Astrocyte of the spinal cord (primary cell): ENCODE measurements around the gene PVR.

Source experiments
- DNase-seq: peaks from one replicate; pipeline ENCODE4 v3.0.0; 2011; ENCODE audit warnings: low read depth, low spot score
- H3K4me3 ChIP-seq: 2 replicates; pipeline ENCODE4 v1.5.1; 2011; ENCODE audit warnings: low read depth, mild to moderate bottlenecking, low read length, moderate library complexity
- in situ Hi-C: cut with HindIII; loops from 2 replicates; pipeline ENCODE4 v1.10.0; 2017; ENCODE audit warnings: low sequenced_read_pairs
- TF ChIP-seq, protein P1 (sequence below): IDR thresholded peaks from 2 replicates; pipeline ENCODE4 v1.5.1; 2012; ENCODE audit warnings: low read depth, mild to moderate bottlenecking, low read length, inconsistent platforms

Gene PVR

DNA sequence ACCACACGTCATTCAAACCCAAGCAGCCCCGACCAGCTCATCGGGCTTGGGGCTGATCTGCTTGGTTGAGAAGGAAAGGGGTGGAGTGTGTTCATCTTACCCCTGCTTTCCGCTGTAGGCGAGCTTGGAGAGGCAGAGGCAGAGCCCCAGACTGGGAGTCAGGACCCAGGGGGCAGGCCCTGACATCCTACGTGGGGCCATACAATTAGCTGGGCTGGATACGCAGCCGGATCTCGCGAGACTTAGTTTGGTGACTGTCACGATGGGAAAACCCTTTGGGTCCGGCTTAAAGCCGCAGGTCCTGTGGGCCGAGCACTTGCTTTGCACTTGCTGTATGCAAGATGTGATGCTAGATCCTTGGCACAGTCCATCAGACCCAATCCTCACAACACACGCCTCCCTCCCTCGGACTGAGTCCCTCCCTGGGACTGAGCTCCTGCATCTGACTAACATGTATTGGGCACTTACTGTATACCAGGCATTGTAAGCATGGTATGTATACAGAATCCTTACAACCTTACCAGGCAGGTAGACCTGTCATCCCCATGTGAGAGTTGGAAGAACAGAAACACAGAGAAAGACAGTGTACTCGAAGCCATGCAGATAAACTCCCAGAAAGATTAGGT lies 59.0 kb downstream of the PVR start:
- TF ChIP-seq, protein P1, sequence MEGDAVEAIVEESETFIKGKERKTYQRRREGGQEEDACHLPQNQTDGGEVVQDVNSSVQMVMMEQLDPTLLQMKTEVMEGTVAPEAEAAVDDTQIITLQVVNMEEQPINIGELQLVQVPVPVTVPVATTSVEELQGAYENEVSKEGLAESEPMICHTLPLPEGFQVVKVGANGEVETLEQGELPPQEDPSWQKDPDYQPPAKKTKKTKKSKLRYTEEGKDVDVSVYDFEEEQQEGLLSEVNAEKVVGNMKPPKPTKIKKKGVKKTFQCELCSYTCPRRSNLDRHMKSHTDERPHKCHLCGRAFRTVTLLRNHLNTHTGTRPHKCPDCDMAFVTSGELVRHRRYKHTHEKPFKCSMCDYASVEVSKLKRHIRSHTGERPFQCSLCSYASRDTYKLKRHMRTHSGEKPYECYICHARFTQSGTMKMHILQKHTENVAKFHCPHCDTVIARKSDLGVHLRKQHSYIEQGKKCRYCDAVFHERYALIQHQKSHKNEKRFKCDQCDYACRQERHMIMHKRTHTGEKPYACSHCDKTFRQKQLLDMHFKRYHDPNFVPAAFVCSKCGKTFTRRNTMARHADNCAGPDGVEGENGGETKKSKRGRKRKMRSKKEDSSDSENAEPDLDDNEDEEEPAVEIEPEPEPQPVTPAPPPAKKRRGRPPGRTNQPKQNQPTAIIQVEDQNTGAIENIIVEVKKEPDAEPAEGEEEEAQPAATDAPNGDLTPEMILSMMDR, result no peak
- in situ Hi-C loops, result no loop called here
- H3K4me3 ChIP-seq, result no peak overlapping the region
- DNase-seq, result no peak

DNA sequence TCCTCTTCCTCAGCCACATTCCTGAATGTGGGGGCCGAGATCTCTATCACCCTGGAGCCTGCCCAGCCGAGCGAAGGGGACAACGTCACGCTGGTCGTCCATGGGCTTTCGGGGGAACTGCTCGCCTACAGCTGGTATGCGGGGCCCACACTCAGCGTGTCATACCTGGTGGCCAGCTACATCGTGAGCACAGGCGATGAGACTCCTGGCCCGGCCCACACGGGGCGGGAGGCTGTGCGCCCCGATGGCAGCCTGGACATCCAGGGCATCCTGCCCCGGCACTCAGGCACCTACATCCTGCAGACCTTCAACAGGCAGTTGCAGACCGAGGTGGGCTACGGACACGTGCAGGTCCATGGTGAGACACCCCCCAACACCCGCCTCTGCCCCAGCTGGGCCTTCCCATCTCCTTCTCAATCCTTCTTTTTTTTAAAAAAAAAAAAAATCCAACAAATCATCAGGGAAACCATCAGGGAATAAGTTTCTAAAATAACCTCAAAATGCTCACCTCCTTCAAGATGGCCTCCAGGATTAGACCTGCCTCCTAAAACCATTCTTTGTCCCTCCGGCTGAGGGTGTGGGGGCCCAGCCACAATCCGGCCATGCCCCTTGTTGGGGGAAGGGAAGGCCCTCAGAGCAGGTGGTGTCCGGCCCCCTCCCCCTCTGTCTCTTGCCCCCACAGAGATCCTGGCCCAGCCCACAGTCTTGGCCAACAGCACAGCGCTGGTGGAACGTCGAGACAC lies 59.8 kb downstream of the PVR start:
- in situ Hi-C loops, result no loop called here
- DNase-seq, result no peak
- no peak overlapping the region for H3K4me3 ChIP-seq
- TF ChIP-seq, protein P1, result no peak

DNA sequence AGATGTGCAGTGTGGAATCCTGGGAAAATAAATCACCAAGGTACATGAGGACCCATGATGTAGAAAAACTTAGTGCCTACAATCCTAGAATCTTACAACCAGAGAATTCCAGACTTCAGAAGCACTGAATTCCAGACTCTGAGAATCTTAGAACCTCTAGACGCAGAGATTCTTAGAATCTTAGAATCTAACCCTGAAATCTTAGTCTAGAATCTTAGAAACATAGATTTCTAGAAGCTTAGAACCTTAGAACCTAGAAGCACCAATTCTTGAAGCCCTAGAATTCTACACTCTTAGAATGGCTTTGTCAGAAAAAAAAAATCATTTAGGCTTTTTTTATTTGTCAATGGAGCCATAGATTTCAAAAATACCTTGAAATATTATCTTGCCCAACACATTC lies 61.3 kb downstream of the PVR start:
- no peak overlapping the region for H3K4me3 ChIP-seq
- in situ Hi-C loops, result no loop called here
- no peak for DNase-seq
- TF ChIP-seq, protein P1, result no peak

DNA sequence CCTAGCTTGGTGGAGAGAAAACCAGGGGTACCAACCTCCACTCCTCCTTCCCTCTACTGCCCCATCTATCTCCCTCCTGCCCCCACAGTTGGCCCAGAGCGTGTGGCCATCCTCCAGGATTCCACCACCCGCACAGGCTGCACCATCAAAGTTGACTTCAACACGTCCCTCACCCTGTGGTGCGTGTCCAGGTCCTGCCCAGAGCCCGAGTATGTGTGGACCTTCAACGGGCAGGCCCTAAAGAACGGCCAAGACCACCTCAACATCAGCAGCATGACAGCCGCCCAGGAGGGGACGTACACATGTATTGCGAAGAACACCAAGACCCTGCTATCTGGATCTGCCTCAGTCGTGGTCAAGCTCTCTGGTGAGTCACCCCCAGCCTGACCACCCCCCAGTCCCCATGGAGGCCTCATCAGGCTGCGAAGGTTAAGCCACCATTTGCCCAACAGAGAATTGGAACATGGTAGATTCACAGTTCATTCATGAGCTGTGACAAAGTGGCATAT lies 61.8 kb downstream of the PVR start:
- no peak overlapping the region for H3K4me3 ChIP-seq
- in situ Hi-C loops, result no loop called here
- TF ChIP-seq, protein P1, result no peak
- no peak for DNase-seq

DNA sequence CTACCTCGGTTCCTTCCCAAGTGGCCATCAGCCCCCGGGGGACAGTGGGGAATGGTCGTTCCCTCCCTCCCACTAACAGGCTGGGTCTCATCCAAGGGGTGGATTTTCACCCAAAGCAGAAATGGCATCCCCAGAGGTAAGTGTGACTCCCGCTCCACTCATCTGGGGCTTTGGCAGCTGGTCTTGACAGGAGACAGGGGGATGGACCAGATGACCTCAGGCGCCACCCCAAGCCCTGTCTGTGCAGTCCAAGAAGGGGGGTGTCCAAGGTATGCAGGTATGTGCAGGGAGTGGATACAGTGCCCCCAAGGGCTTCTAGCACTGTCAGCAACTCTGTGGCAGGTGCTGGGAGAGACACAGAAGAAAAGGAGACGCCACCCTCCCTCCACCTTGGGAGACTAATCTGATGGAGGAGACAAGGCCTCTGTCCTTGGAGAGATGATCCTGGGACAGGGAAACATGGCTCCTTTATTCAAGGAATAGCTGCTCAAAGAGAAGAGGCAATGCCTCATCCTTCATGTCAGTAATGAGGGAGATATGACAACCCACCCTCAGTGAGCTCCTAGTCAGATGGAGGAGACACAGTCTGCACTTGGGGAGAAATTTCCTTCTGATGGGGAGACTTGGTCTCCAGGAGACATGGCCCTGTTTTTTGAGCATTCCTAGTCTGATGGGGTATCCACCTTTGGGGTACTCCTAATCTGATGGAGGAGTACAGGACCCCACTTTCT lies 63.0 kb downstream of the PVR start:
- in situ Hi-C loops, result no loop called here
- no peak overlapping the region for H3K4me3 ChIP-seq
- TF ChIP-seq, protein P1, result no peak

DNA sequence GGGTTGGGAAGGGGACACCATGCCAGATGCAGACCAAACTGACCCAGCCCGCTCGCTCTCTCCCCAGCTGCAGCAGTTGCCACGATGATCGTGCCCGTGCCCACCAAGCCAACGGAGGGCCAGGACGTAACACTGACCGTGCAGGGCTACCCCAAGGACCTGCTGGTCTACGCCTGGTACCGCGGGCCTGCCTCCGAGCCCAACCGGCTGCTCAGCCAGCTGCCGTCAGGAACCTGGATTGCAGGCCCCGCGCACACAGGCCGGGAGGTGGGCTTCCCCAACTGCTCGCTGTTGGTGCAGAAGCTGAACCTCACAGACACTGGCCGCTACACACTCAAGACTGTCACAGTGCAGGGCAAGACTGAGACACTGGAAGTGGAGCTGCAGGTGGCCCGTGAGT lies 64.1 kb downstream of the PVR start:
- in situ Hi-C loops, result no loop called here
- no peak for DNase-seq
- no peak overlapping the region for H3K4me3 ChIP-seq
- TF ChIP-seq, protein P1, result no peak

More for the DNA sequence above, 63.0 kb downstream of the PVR start:
- DNase-seq, result no peak
